HL-60/S4 treated with phorbol 12-myristate 13-acetate at 8.2 ng/mL for 4 days and 3 days (cell line): Measurements from ENCODE around the gene ZNF821.
"Not testable (repeated sequence)": the region's sequence is repeated elsewhere in the genome, so short reads cannot be mapped to it uniquely, and the experiment has no call there.

Experiments
- in situ Hi-C: fragments of 300-500 bp; cut with MboI; formaldehyde crosslinking; loops from 2 replicates; pipeline ENCODE4 v1.15.0; 2022; ENCODE audit warnings: low sequenced_read_pairs

Gene ZNF821

DNA sequence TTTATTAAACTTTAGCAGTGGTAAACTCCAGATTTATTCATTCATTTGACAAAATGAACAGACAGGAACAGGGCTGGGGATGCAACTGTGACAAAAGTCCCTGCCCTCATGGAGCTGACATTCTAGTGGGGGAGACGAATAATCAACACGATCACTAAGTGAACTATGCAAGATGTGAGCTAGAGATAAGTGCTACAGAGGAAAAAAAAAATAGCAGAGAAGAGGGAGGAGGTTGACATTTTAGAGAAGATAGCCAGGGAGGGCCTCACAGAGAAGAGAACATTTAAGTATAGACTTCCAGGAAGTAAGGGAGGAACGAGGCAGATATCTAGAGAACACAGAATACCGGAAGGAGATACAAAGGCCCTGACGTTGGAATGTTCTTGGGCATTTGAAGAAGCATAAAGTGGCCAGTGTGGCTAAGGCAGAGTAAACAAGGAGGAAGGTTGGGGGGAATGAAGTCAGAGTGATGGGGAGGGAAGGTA, 57.4 kb downstream of the ZNF821 start:
- in situ Hi-C loops, result no loop called here

DNA sequence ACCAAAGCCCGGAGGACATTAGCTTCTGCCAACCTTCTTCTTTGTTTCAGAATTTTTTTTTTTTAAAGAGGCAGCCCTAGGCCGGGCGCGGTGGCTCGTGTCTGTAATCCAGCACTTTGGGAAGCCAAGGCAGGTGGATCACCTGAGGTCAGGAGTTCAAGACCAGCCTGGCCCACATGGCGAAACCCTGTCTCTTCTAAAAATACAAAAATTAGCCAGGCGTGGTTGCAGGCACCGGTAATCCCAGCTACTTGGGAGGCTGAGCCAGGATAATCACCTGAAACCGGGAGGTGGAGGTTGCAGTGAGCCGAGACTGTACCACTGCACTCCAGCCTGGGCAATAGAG, 66.9 kb downstream of the ZNF821 start:
- in situ Hi-C loops, result not testable (repeated sequence)

DNA sequence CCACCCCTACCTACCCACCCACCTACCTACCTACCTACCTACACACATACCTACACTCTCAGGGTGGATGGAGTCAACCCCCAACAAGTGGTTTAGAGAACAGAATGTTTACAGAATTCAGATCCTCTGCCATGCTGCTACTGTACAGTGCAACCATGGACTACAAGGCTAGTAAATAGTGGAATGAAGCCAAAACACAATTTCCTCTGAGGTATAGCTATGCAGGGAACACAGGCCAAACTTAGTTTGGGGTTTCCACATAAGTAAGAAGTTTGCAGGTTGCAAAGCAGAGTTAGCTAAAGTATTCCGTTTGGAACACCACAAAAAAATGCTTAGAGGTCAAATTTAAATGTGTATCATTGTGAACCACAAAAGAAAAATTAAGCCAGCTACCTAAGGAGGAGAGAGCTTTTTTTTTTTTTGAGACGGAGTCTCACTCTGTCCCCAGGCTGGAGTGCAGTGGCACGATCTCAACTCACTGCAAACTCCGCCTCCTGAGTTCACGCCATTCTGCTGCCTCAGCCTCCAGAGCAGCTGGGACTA, 72.7 kb downstream of the ZNF821 start:
- in situ Hi-C loops, result no loop called here

DNA sequence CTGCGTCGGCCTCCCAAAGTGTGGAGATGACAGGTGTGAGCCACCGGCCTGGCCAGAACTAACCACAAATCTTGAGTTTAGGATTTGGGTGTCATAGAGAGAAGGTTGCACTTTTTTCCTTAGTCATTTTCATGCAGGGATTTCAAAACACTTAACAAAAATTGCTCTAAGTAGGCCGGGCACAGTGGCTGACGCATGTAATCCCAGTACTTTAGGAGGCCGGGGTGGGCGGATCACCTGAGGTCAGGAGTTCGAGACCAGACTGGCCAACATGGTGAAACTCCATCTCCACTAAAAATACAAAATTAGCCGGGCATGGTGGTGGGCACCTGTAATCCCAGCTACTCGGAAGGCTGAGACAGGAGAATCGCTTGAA, 73.8 kb downstream of the ZNF821 start:
- in situ Hi-C loops, result not testable (repeated sequence)
